Chondrocyte (in vitro differentiated cells): ENCODE data around the gene ACCSL. TPM values are rescaled to one million over a fixed set of nuclear protein-coding genes. Genes with fewer than 3 reads are reported as not detected.

Source experiments
- DNase-seq: peaks from one replicate; pipeline ENCODE4 v3.0.0; 2021; ENCODE audit warnings: mixed read lengths, low spot score
- H3K27ac Mint-ChIP-seq: one replicate; pipeline ENCODE4 v1.8.0; 2021; ENCODE audit warnings: mild to moderate bottlenecking, moderate library complexity, mixed read lengths; ENCODE audit not compliant: unreplicated experiment
- H3K27me3 Mint-ChIP-seq: 2 replicates; pipeline ENCODE4 v1.8.0; 2021; ENCODE audit warnings: low read depth, mixed read lengths
- H3K36me3 Mint-ChIP-seq: 2 replicates; pipeline ENCODE4 v1.8.0; 2021; ENCODE audit warnings: low read depth, mixed read lengths
- H3K4me1 Mint-ChIP-seq: 2 replicates; pipeline ENCODE4 v1.8.0; 2021; ENCODE audit warnings: low read depth, mild to moderate bottlenecking, mixed read lengths
- H3K4me3 Mint-ChIP-seq: one replicate; pipeline ENCODE4 v1.8.0; 2021; ENCODE audit warnings: mild to moderate bottlenecking, moderate library complexity, mixed read lengths; ENCODE audit not compliant: unreplicated experiment
- H3K9me3 Mint-ChIP-seq: 2 replicates; pipeline ENCODE4 v1.8.0; 2021; ENCODE audit warnings: low read depth, mixed read lengths
- total RNA-seq: library from RNA; stranded (reverse); gene quantifications from 3 replicates; pipeline ENCODE4 v1.2.1, GENCODE V29; 2021
- TF ChIP-seq, protein P1 (sequence below): fragments of 200-600 bp; sonication (generic); IDR thresholded peaks from 2 replicates; pipeline ENCODE4 v1.5.0; 2021; ENCODE audit warnings: antibody characterized with exemption, mild to moderate bottlenecking, moderate library complexity

The ACCSL gene
- total RNA-seq, 1 donor from 2014 or later = not detected

DNA sequence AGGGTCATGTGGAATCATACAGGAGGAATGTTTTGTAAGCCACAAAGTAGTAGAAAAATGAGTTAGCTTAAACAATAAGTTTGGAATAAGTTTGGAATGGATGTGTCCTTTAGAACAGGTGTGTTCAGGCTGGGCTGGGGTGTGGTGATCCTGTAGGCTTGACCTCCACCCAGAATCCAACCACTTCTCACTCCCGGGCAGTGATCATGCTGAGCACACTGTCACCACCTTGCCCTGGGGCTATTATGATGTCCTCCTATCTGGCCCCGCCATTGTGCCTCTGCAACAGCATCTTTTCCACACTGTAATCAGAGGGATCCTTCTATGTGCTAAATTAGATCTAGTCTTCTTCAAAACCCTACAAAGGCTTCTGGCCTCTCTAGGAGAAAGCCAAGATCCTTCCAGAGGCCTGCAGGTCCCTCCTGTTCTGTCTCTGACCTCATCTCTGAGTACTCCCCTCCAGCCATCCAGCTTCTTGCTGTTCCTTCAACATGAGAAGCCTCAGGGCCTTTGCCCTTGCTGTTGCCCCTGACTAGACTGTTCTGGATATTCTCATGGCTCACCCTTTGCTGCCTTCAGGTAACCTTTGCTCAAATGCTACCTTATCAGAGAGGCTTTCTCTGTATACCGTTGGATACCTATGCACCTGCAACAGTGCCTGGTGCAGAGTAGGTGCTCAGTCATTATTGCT, 18.8 kb upstream of the ACCSL start:
- no peak for DNase-seq
- Mint-ChIP-seq H3K36me3 (peaks cover 3% of the 10 kb centered on the region), H3K4me1 (peaks cover 39% of the 10 kb centered on the region), H3K27ac (no peak overlapping the region), H3K4me3 (no peak overlapping the region), H3K9me3 (peaks cover 10% of the 10 kb centered on the region), H3K27me3 (peaks cover 10% of the 10 kb centered on the region)
- TF ChIP-seq, protein P1, sequence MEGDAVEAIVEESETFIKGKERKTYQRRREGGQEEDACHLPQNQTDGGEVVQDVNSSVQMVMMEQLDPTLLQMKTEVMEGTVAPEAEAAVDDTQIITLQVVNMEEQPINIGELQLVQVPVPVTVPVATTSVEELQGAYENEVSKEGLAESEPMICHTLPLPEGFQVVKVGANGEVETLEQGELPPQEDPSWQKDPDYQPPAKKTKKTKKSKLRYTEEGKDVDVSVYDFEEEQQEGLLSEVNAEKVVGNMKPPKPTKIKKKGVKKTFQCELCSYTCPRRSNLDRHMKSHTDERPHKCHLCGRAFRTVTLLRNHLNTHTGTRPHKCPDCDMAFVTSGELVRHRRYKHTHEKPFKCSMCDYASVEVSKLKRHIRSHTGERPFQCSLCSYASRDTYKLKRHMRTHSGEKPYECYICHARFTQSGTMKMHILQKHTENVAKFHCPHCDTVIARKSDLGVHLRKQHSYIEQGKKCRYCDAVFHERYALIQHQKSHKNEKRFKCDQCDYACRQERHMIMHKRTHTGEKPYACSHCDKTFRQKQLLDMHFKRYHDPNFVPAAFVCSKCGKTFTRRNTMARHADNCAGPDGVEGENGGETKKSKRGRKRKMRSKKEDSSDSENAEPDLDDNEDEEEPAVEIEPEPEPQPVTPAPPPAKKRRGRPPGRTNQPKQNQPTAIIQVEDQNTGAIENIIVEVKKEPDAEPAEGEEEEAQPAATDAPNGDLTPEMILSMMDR = no peak

DNA sequence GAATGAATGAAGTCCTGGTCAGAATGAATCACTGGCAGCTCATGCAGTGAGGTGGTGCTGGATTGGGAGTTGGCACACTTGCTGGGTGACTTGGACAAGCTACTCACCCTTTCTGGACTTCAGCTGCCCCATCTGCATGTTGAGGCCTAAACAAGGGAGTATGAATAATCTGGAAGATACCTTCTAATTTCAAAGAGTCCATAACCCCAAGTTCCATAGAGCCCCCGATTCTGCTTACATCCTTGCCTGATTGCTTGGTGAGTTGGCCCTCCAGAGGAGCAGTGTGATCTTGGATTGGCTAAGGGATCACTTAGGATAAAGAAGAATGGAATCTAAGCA, 18.3 kb upstream of the ACCSL start:
- peaks cover 3% of the 10 kb centered on the region for H3K36me3 Mint-ChIP-seq
- peaks cover 6% of the 10 kb centered on the region for H3K27me3 Mint-ChIP-seq
- peaks cover 39% of the 10 kb centered on the region for H3K4me1 Mint-ChIP-seq
- TF ChIP-seq, protein P1 = no peak
- DNase-seq = no peak
- no peak overlapping the region for H3K4me3 Mint-ChIP-seq
- H3K9me3 Mint-ChIP-seq = peaks cover 10% of the 10 kb centered on the region
- H3K27ac Mint-ChIP-seq = no peak overlapping the region

- peak overlapping the region; percentile 92 for H3K27ac Mint-ChIP-seq
- H3K36me3 Mint-ChIP-seq = peaks cover 3% of the 10 kb centered on the region
- TF ChIP-seq, protein P1 = no peak
- DNase-seq = no peak
- H3K27me3 Mint-ChIP-seq = peaks cover 6% of the 10 kb centered on the region
- H3K9me3 Mint-ChIP-seq = peaks cover 10% of the 10 kb centered on the region
- H3K4me1 Mint-ChIP-seq = peaks cover 39% of the 10 kb centered on the region
- H3K4me3 Mint-ChIP-seq = peak overlapping the region; percentile 14
These were observed 17.5 kb upstream of the ACCSL start for GRCh38 chr11:44029977-44030911.

DNA sequence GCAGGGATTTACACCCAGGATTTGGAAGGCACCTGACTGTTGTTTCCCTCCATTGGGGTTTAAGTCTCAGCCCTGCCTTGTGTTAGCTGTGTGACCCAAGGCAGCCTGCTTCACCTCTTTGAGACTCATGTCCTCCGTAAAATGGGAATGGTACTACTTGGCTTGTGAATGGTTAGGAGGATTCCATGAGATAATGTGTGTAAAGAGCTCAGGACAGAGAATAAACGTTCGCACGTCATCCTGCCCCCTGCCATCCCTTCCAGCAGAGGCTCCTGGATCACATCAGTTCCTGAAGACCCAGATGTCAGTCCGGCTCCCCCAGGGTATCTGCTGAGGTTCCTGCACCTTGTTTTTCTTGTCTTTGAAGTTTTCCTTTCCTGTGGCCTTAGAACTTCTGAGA, 16.8 kb upstream of the ACCSL start:
- peak overlapping the region; percentile 92 for H3K27ac Mint-ChIP-seq
- peaks cover 3% of the 10 kb centered on the region for H3K36me3 Mint-ChIP-seq
- peaks cover 6% of the 10 kb centered on the region for H3K9me3 Mint-ChIP-seq
- peaks cover 39% of the 10 kb centered on the region for H3K4me1 Mint-ChIP-seq
- TF ChIP-seq, protein P1 = no peak
- H3K4me3 Mint-ChIP-seq = no peak overlapping the region
- H3K27me3 Mint-ChIP-seq = peaks cover 6% of the 10 kb centered on the region
- no peak for DNase-seq

GRCh38 chr11:44031549-44031948, 16.2 kb upstream of the ACCSL start:
- Mint-ChIP-seq H3K4me3 (no peak overlapping the region), H3K4me1 (peaks cover 39% of the 10 kb centered on the region), H3K27ac (peak overlapping the region; percentile 92), H3K27me3 (peaks cover 3% of the 10 kb centered on the region), H3K9me3 (no peaks in the 10 kb centered on the region), H3K36me3 (no peaks in the 10 kb centered on the region)
- TF ChIP-seq, protein P1 = no peak
- DNase-seq = no peak
